GM12878 (cell line): ENCODE data around the gene CCR7. TPM values are rescaled to one million over a fixed set of nuclear protein-coding genes. Genes with fewer than 3 reads are reported as not detected.

ENCODE experiments used
- ATF2 ChIP-seq: IDR thresholded peaks from 2 replicates; pipeline ENCODE4 v1.6.1; 2012; ENCODE audit warnings: low read length, inconsistent platforms
- BCLAF1 ChIP-seq: fragments of 450-650 bp; IDR thresholded peaks from 2 replicates; pipeline ENCODE4 v1.6.1; 2017; ENCODE audit warnings: antibody characterized with exemption, mild to moderate bottlenecking, moderate library complexity
- CUX1 ChIP-seq: IDR thresholded peaks from 2 replicates; pipeline ENCODE4 v1.6.1; 2012; ENCODE audit warnings: improper control_type of control experiment, low read depth, low read length; ENCODE audit not compliant: insufficient replicate concordance
- DPF2 ChIP-seq: fragments of 450-650 bp; IDR thresholded peaks from 2 replicates; pipeline ENCODE4 v1.6.1; 2017; ENCODE audit warnings: mild to moderate bottlenecking
- FOS ChIP-seq: IDR thresholded peaks from 3 replicates; pipeline ENCODE4 v1.6.1; 2011; ENCODE audit warnings: borderline replicate concordance; ENCODE audit not compliant: insufficient read length; ENCODE audit errors: extremely low read depth
- KAT2A ChIP-seq: conservative IDR thresholded peaks from 2 replicates; pipeline ENCODE4 v1.6.1; 2011; ENCODE audit warnings: low read depth, low read length; ENCODE audit not compliant: control insufficient read depth
- MAX ChIP-seq: IDR thresholded peaks from 2 replicates; pipeline ENCODE4 v1.6.1; 2012; ENCODE audit warnings: low read depth, low read length, improper control_type of control experiment
- MEF2A ChIP-seq: IDR thresholded peaks from 2 replicates; pipeline ENCODE4 v1.6.1; 2011; ENCODE audit warnings: low read depth, mild to moderate bottlenecking, low read length, moderate library complexity; ENCODE audit not compliant: insufficient read depth
- POLR2A ChIP-seq: IDR thresholded peaks from 2 replicates; pipeline ENCODE4 v1.6.1; 2011; ENCODE audit warnings: low read depth, mild to moderate bottlenecking, low read length
- POLR2AphosphoS2 ChIP-seq: IDR thresholded peaks from 2 replicates; pipeline ENCODE4 v1.6.1; 2011; ENCODE audit warnings: low read depth, mild to moderate bottlenecking, low read length, improper control_type of control experiment, moderate library complexity
- RCOR1 ChIP-seq: conservative IDR thresholded peaks from 2 replicates; pipeline ENCODE4 v1.6.1; 2012; ENCODE audit warnings: low read depth, low read length, improper control_type of control experiment
- RUNX3 ChIP-seq: IDR thresholded peaks from 2 replicates; pipeline ENCODE4 v1.6.1; 2012; ENCODE audit warnings: low read length, inconsistent platforms
- SKIL ChIP-seq: fragments of 450-650 bp; IDR thresholded peaks from 2 replicates; pipeline ENCODE4 v1.6.1; 2017; ENCODE audit warnings: mild to moderate bottlenecking, low read depth, inconsistent platforms; ENCODE audit not compliant: poor library complexity, severe bottlenecking
- YBX1 ChIP-seq: fragments of 450-650 bp; IDR thresholded peaks from 2 replicates; pipeline ENCODE4 v1.6.1; 2016; ENCODE audit warnings: antibody characterized with exemption
- ZBED1 ChIP-seq: IDR thresholded peaks from 2 replicates; pipeline ENCODE4 v1.6.1; 2016; ENCODE audit warnings: borderline replicate concordance
- polyA plus RNA-seq, 11 experiments: library from polyadenylated mRNA; depleted of rRNA in 4 of 11; unstranded in 6 of 11; stranded (reverse) in 5 of 11; fragments of >200 nt; fragmentation: Nextera tagmentation in 4 of 11; fragmentation: Illumina TruSeq in 1 of 11; extraction: Ambion mirVana in 4 of 11; extraction: Trizol in 1 of 11; gene quantifications; 1 replicate in 1 of 11; 2 replicates in 10 of 11; pipeline versions ENCODE4 v1.2.1 to v1.2.3, GENCODE V29; 2011 to 2016; ENCODE audit warnings: inconsistent platforms in 2 of 11, missing spikeins in 2 of 11, low read depth in 1 of 11
- total RNA-seq, 4 experiments: library from RNA; depleted of rRNA in 3 of 4; stranded (reverse); fragments of >200 nt in 3 of 4; fragmentation: Illumina TruSeq in 1 of 4; extraction: Trizol in 1 of 4; gene quantifications; 2 replicates each; pipeline versions ENCODE4 v1.2.1 to v1.2.3, GENCODE V29; 2013 to 2021

The CCR7 gene
- total and polyA plus RNA-seq, 10 of the 15 experiments (the other 5 are each of a cell fraction or from before 2014, with no cell fraction given): 131 to 1,171 (median 260) TPM

- TF ChIP-seq YBX1 (no peak), RUNX3 (no peak), SKIL (no peak), MEF2A (0 out of 2 replicates have a peak, but pooled peaks have one; percentile 50), BCLAF1 (no peak), POLR2AphosphoS2 (peak; percentile 76; the same call in 1 of the 2 replicates), ATF2 (peak; percentile 40; the same call in 1 of the 2 replicates), FOS (no peak), RCOR1 (no peak), DPF2 (0 out of 2 replicates have a peak, but pooled peaks have one; percentile 14), CUX1 (no peak), ZBED1 (no peak; the same call in 1 of the 2 replicates), POLR2A (peak; percentile 67), MAX (no peak; the same call in 1 of the 2 replicates), KAT2A (no peak)
These were observed 1.8 kb downstream of the CCR7 start (continued) for GRCh38 chr17:40563220-40564052.
